Breast epithelium (tissue), 3 donors: ENCODE results near the gene DAP3.
"Not testable (repeated sequence)": the region's sequence is repeated elsewhere in the genome, so short reads cannot be mapped to it uniquely, and the experiment has no call there.

Experiments
- CTCF ChIP-seq, 3 donors: fragments of 450-650 bp; IDR thresholded peaks; one replicate each; pipeline ENCODE4 v1.5.1; 2016 to 2017; ENCODE audit warnings: antibody characterized with exemption in 3 of 3, mild to moderate bottlenecking in 3 of 3, moderate library complexity in 3 of 3
- POLR2AphosphoS5 ChIP-seq, 3 donors: sonication (generic); formaldehyde crosslinking; IDR thresholded peaks; one replicate each; pipeline ENCODE4 v1.6.1; 2017; ENCODE audit warnings: antibody characterized with exemption in 3 of 3

- not testable (repeated sequence) for TF ChIP-seq CTCF, POLR2AphosphoS5 (IDR thresholded peaks at IDR 0.05)
Observed at GRCh38 chr1:155767399-155767989, 78.6 kb downstream of the DAP3 start.
